Measurements from ENCODE around the gene SLC6A1.

SLC6A1 gene

DNA sequence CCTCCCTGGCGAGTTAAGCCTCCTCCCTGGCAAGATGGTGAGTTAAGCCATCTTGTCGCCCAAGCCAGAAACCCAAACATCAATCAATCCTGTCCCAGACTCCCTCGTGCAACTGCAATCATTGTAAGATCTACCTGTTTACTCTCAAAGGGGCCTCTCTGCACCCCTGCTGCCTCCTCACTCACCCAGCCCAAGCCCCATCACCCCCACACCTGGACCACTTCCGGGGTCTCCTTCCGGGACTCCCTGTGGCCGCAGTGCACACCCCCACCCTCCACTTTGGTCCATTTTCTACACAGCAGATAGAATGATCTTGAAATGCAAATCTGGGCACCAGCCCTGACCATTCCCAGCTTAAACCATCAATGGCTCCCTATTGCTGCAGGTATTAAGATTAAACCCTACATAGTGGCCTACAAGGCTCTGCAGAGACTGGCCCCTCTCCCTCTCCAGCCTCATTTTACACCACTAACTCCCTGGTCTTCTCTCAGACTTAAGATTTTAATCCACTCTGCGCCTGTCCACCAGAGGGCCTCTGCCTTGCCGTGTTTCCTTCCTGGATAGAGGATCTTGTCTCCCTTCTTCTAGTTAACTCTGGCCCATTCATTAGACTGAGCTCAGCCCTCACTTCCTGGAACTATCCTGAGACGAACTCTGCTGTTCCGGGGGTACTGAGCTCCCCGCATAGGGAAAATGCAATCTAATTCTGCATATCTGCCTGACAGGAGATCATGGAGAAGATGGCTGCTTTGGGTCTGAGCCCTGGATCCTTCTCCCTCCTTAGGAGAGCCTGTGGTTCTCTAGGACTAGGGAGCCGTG lies 41.9 kb upstream of the SLC6A1 start:
- H3K4me3 ChIP-seq (ENCODE audit: control insufficient read depth in 1 of 7, extremely low read depth in 1 of 7, insufficient read depth in 4 of 7, low read depth in 2 of 7, low read length in 6 of 7), result no peak overlapping the region
- H3K27ac ChIP-seq (ENCODE audit: insufficient read depth in 1 of 2, low read depth in 1 of 2, low read length in 2 of 2, poor library complexity in 1 of 2, severe bottlenecking in 2 of 2), result no peak overlapping the region
- no peaks in the 10 kb centered on the region for H3K4me1 ChIP-seq (ENCODE audit: control extremely low read depth in 1 of 4, control insufficient read depth in 4 of 4, insufficient read depth in 4 of 4, low read length in 3 of 4)
- peaks cover 0 to 51% (median 10%) of the 10 kb centered on the region in 5 experiments for H3K27me3 ChIP-seq (replicated peaks in 2 of 5; ENCODE audit: control insufficient read depth in 4 of 5, insufficient read depth in 5 of 5, low read length in 4 of 5)
- ChIA-PET CTCF (interaction anchor here (0.8 to 6.3 kb wide), 7 partner anchors 7 to 193 kb away, joined by 3 to 35 read pairs (median 3); no protein-coding TSS in a partner anchor), POLR2A (no interaction called here)
- peak in 2 of 3 donors; percentile 13 to 36 for DNase-seq
- H3K36me3 ChIP-seq (ENCODE audit: control insufficient read depth in 4 of 4, insufficient read depth in 4 of 4, low read length in 3 of 4), result no peaks in the 10 kb centered on the region
- no peaks in the 10 kb centered on the region for H3K9me3 ChIP-seq (ENCODE audit: control extremely low read depth in 1 of 5, control insufficient read depth in 4 of 5, insufficient read depth in 2 of 5, low read depth in 1 of 5, low read length in 4 of 5)
- WGBS (ENCODE audit: insufficient coverage), result 49% methylated on average over 8 of the region's 12 CpGs

DNA sequence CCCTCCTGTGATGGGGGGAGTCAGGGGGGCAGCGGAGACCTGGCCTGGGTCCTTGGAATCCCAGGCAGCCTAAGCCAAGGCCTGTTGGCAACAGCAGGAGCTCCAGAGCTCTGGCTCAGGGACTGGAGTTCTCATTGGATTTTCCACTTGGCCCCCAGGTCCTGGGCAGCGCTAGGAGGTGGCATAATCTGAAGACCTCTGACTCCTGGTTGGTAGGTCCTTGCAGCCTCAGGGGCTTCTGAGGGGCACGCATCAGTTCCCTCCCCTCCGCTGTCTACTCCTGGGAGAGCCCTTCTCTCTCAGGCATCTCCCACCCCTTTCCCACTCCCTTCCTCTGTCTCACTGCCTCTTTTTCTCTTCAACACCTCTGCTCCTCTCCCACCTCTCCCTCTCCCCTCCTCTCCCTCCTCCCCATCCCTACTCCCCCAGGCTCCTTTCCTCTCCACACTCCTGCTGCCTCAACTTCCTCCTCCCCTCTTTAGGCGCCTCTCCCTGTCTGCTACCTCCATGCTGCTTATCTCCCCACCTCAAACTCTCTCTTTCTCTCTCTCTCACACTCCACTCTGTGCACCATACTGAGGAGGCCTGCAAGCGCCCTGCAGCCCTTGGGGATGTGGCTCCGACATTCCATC lies 41.1 kb upstream of the SLC6A1 start:
- POLR2A ChIA-PET, result no interaction called here
- Histone ChIP-seq H3K4me3 (ENCODE audit: control insufficient read depth in 1 of 7, extremely low read depth in 1 of 7, insufficient read depth in 4 of 7, low read depth in 2 of 7, low read length in 6 of 7) (no peak overlapping the region), H3K27me3 (replicated peaks in 2 of 5; ENCODE audit: control insufficient read depth in 4 of 5, insufficient read depth in 5 of 5, low read length in 4 of 5) (peaks cover 0 to 57% (median 10%) of the 10 kb centered on the region in 5 experiments), H3K4me1 (ENCODE audit: control extremely low read depth in 1 of 4, control insufficient read depth in 4 of 4, insufficient read depth in 4 of 4, low read length in 3 of 4) (no peaks in the 10 kb centered on the region), H3K27ac (ENCODE audit: insufficient read depth in 1 of 2, low read depth in 1 of 2, low read length in 2 of 2, poor library complexity in 1 of 2, severe bottlenecking in 2 of 2) (no peak overlapping the region), H3K36me3 (ENCODE audit: control insufficient read depth in 4 of 4, insufficient read depth in 4 of 4, low read length in 3 of 4) (no peaks in the 10 kb centered on the region), H3K9me3 (ENCODE audit: control extremely low read depth in 1 of 5, control insufficient read depth in 4 of 5, insufficient read depth in 2 of 5, low read depth in 1 of 5, low read length in 4 of 5) (no peaks in the 10 kb centered on the region)
- CTCF ChIA-PET, result interaction anchor here (0.8 to 6.3 kb wide), 5 partner anchors 7 to 109 kb away, joined by 3 to 35 read pairs (median 3); no protein-coding TSS in a partner anchor
- DNase-seq, result no peak
- WGBS (ENCODE audit: insufficient coverage), result 73% methylated on average over 6 of the region's 7 CpGs

DNA sequence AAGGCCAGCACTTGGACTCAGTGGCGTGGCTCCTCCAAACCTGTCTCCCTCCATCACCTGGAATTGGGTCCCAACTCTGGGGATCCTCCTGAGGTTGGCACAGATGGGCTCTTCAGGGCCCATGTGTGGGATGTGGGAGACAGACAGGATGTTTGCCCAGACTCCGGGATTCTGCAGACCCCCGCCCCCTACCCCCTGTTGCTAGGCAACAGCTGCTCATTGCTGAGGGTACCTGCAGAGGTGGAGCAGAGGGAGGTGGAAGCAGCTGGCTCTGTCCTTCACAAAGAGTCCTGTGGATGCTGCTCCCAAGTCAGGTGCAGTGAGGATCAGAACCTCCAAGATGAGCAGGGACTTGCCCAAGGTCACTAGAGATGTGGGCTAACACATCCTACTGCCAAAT lies 40.0 kb upstream of the SLC6A1 start:
- Histone ChIP-seq H3K27me3 (replicated peaks in 2 of 5; ENCODE audit: control insufficient read depth in 4 of 5, insufficient read depth in 5 of 5, low read length in 4 of 5) (peaks cover 0 to 61% (median 11%) of the 10 kb centered on the region in 5 experiments), H3K9me3 (ENCODE audit: control extremely low read depth in 1 of 5, control insufficient read depth in 4 of 5, insufficient read depth in 2 of 5, low read depth in 1 of 5, low read length in 4 of 5) (no peaks in the 10 kb centered on the region), H3K27ac (ENCODE audit: insufficient read depth in 1 of 2, low read depth in 1 of 2, low read length in 2 of 2, poor library complexity in 1 of 2, severe bottlenecking in 2 of 2) (no peak overlapping the region), H3K4me3 (ENCODE audit: control insufficient read depth in 1 of 7, extremely low read depth in 1 of 7, insufficient read depth in 4 of 7, low read depth in 2 of 7, low read length in 6 of 7) (no peak overlapping the region), H3K36me3 (ENCODE audit: control insufficient read depth in 4 of 4, insufficient read depth in 4 of 4, low read length in 3 of 4) (no peaks in the 10 kb centered on the region), H3K4me1 (ENCODE audit: control extremely low read depth in 1 of 4, control insufficient read depth in 4 of 4, insufficient read depth in 4 of 4, low read length in 3 of 4) (no peaks in the 10 kb centered on the region)
- WGBS (ENCODE audit: insufficient coverage), result 42% methylated on average over 3 of the region's 3 CpGs
- no peak for DNase-seq
- ChIA-PET POLR2A (no interaction called here), CTCF (interaction anchor here (0.9 to 6.3 kb wide), 4 partner anchors 8 to 108 kb away, joined by 3 to 35 read pairs (median 5); no protein-coding TSS in a partner anchor)

DNA sequence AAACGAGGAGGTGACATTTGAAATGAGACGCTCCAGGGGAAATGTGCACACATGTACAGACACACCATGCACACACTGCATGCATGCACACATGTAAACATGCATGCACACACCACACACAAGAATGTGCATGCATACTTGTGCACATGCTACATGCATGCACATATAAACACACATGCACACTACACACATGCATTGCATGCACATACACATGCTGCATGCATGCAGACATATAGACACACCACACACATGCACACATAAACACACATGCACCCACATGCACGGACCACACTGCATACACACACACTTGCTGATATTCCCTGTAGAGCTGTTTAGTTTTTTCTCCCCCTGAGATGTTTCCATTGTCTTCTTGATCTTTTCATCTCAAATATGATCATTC lies 37.8 kb upstream of the SLC6A1 start:
- Histone ChIP-seq H3K27me3 (replicated peaks in 2 of 5; ENCODE audit: control insufficient read depth in 4 of 5, insufficient read depth in 5 of 5, low read length in 4 of 5) (peaks cover 0 to 64% (median 11%) of the 10 kb centered on the region in 5 experiments), H3K4me3 (ENCODE audit: control insufficient read depth in 1 of 7, extremely low read depth in 1 of 7, insufficient read depth in 4 of 7, low read depth in 2 of 7, low read length in 6 of 7) (no peak overlapping the region), H3K9me3 (ENCODE audit: control extremely low read depth in 1 of 5, control insufficient read depth in 4 of 5, insufficient read depth in 2 of 5, low read depth in 1 of 5, low read length in 4 of 5) (no peaks in the 10 kb centered on the region), H3K36me3 (ENCODE audit: control insufficient read depth in 4 of 4, insufficient read depth in 4 of 4, low read length in 3 of 4) (no peaks in the 10 kb centered on the region), H3K27ac (ENCODE audit: insufficient read depth in 1 of 2, low read depth in 1 of 2, low read length in 2 of 2, poor library complexity in 1 of 2, severe bottlenecking in 2 of 2) (no peak overlapping the region), H3K4me1 (ENCODE audit: control extremely low read depth in 1 of 4, control insufficient read depth in 4 of 4, insufficient read depth in 4 of 4, low read length in 3 of 4) (peaks cover 0 to 2% (median 0%) of the 10 kb centered on the region in 4 experiments)
- POLR2A ChIA-PET, result no interaction called here
- 57% methylated on average over 1 of the region's 3 CpGs for WGBS (ENCODE audit: insufficient coverage)
- no peak for DNase-seq
- CTCF ChIA-PET, result interaction anchor here (1.5 to 6.3 kb wide), 4 partner anchors 11 to 197 kb away, joined by 3 to 35 read pairs (median 6); no protein-coding TSS in a partner anchor

DNA sequence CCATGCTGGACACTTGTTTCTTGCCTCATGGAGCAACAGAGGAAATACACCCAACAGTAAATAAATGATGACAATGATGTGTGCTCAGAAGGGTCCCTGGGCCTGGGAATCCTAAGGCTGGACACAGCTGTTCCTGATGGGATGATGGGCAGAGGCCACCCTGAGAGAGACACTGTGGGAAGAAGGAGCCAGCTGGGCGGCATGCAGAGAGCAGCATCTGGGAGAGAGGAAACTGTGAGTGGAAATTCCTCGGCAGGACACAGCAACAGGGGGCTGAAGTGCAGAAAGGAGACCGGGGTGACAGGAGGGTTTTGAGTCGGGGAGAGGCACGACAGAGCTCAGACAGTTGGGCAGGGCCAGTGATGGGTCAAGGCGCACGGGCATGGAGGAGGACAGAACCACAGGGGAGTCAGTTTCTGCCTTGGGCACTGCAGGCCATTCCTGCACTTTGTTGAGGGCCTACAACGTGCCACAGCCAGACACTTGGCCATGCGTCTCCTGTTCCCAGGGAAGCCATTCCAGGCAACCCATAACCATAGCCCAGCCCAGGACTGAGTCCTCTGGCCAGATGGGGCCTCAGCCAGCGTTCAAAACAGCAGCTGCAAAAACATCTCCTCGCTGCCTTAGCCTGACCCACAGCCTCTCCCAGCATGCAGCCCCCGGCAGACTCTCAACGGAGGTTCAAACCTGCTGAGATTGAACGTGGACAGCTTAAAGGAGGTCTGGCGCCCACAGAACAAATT lies 36.7 kb upstream of the SLC6A1 start:
- H3K4me3 ChIP-seq (ENCODE audit: control insufficient read depth in 1 of 7, extremely low read depth in 1 of 7, insufficient read depth in 4 of 7, low read depth in 2 of 7, low read length in 6 of 7), result no peak overlapping the region
- DNase-seq, result no peak
- H3K27me3 ChIP-seq (replicated peaks in 2 of 5; ENCODE audit: control insufficient read depth in 4 of 5, insufficient read depth in 5 of 5, low read length in 4 of 5), result peaks cover 0 to 67% (median 13%) of the 10 kb centered on the region in 5 experiments
- ChIA-PET POLR2A (no interaction called here), CTCF (interaction anchor here (1.5 to 6.3 kb wide), 3 partner anchors 12 to 198 kb away, joined by 3 to 35 read pairs (median 5); no protein-coding TSS in a partner anchor)
- peaks cover 0 to 2% (median 0%) of the 10 kb centered on the region in 4 experiments for H3K4me1 ChIP-seq (ENCODE audit: control extremely low read depth in 1 of 4, control insufficient read depth in 4 of 4, insufficient read depth in 4 of 4, low read length in 3 of 4)
- 83% methylated on average over 15 of the region's 15 CpGs for WGBS (ENCODE audit: insufficient coverage)
- H3K36me3 ChIP-seq (ENCODE audit: control insufficient read depth in 4 of 4, insufficient read depth in 4 of 4, low read length in 3 of 4), result no peaks in the 10 kb centered on the region
- H3K9me3 ChIP-seq (ENCODE audit: control extremely low read depth in 1 of 5, control insufficient read depth in 4 of 5, insufficient read depth in 2 of 5, low read depth in 1 of 5, low read length in 4 of 5), result no peaks in the 10 kb centered on the region
- H3K27ac ChIP-seq (ENCODE audit: insufficient read depth in 1 of 2, low read depth in 1 of 2, low read length in 2 of 2, poor library complexity in 1 of 2, severe bottlenecking in 2 of 2), result no peak overlapping the region

DNA sequence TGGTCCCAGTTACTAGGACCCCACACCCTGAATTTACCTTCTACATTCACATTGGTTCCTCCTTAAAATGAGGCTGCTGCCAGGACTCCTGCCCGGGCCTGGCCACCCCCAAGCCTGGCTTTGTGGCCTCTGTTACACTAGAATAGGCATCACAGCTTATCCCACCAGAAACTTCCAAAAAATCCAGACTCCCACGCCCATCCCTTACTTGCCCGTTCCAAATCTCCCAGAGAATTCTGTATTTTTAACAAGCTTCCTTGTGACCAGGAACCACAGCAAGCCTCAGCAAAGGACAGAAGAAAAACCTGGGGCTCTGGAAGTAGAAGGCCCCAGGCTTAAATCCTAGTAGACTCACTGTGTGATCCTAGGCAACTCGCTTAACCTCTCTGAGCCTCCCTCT lies 36.0 kb upstream of the SLC6A1 start:
- 90% methylated on average over 2 of the region's 4 CpGs for WGBS (ENCODE audit: insufficient coverage)
- no peak for DNase-seq
- peaks cover 0 to 60% (median 13%) of the 10 kb centered on the region in 5 experiments for H3K27me3 ChIP-seq (replicated peaks in 2 of 5; ENCODE audit: control insufficient read depth in 4 of 5, insufficient read depth in 5 of 5, low read length in 4 of 5)
- no peak overlapping the region for H3K4me3 ChIP-seq (ENCODE audit: control insufficient read depth in 1 of 7, extremely low read depth in 1 of 7, insufficient read depth in 4 of 7, low read depth in 2 of 7, low read length in 6 of 7)
- no peaks in the 10 kb centered on the region for H3K9me3 ChIP-seq (ENCODE audit: control extremely low read depth in 1 of 5, control insufficient read depth in 4 of 5, insufficient read depth in 2 of 5, low read depth in 1 of 5, low read length in 4 of 5)
- ChIA-PET POLR2A (no interaction called here), CTCF (interaction anchor here (6.3 kb wide), 1 partner anchor 12 kb away, joined by 35 read pairs; no protein-coding TSS in a partner anchor)
- no peaks in the 10 kb centered on the region for H3K36me3 ChIP-seq (ENCODE audit: control insufficient read depth in 4 of 4, insufficient read depth in 4 of 4, low read length in 3 of 4)
- H3K27ac ChIP-seq (ENCODE audit: insufficient read depth in 1 of 2, low read depth in 1 of 2, low read length in 2 of 2, poor library complexity in 1 of 2, severe bottlenecking in 2 of 2), result no peak overlapping the region
- H3K4me1 ChIP-seq (ENCODE audit: control extremely low read depth in 1 of 4, control insufficient read depth in 4 of 4, insufficient read depth in 4 of 4, low read length in 3 of 4), result peaks cover 0 to 2% (median 0%) of the 10 kb centered on the region in 4 experiments
